Subcutaneous adipose tissue (tissue), 4 donors: ENCODE results near the gene CARD16. TPM values are rescaled to one million over a fixed set of nuclear protein-coding genes. Genes with fewer than 3 reads are reported as not detected.

Experiments
- CTCF ChIP-seq: fragments of 450-650 bp; IDR thresholded peaks from one replicate; pipeline ENCODE4 v1.5.1; 2016; ENCODE audit warnings: low read depth, mild to moderate bottlenecking, control low read depth, antibody characterized with exemption, moderate library complexity
- total RNA-seq, 4 donors: library from RNA; depleted of rRNA; stranded (reverse); fragments of >200 nt; gene quantifications; one replicate each; pipeline ENCODE4 v1.1.0, GENCODE V29; 2016

The CARD16 gene
- total RNA-seq, 4 donors from 2014 or later: 8.6 to 27.0 (median 13.0) TPM

- TF ChIP-seq CTCF: no peak
Observed at GRCh38 chr11:105005451-105005845, 39.7 kb downstream of the CARD16 start.

DNA sequence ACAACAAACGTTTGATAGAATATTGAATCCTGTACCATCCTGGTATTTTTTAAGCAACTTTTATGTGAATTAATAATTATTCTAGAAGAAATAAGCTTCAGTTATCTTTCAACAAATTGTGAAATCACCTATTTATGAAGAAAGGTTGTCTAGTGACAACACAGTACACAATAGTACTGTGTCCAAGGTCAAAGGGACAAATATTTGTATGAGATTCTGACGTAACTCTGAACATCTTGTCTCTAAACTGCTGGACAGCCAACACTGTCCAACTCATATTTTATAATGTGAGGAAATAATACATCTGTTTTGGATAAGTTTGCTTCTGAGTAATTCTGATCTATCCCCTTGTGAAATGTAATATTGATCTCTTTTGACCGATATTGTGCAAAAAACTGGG lies 41.1 kb downstream of the CARD16 start:
- TF ChIP-seq CTCF: no peak

- no peak for TF ChIP-seq CTCF
Observed at GRCh38 chr11:105003151-105003550, 42.0 kb downstream of the CARD16 start.

DNA sequence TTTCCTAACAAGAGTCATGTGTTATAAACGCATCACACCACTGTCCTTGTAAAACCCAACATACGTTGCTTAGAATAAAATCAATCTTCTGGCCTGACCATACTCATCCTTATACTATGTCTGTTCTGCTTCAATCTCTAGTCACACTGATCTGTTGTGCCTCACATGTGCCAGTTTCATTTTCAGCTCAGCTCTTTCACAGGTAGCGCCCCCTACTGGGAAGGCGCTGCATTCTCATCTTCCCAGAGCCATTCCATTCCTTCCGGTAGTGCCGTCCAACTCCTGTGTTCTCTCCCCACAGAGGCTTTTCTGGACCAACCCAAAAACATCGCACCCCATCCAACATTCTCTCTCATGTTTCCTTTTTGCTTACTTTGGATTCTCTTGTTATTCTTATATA lies 44.3 kb downstream of the CARD16 start:
- TF ChIP-seq CTCF: no peak

DNA sequence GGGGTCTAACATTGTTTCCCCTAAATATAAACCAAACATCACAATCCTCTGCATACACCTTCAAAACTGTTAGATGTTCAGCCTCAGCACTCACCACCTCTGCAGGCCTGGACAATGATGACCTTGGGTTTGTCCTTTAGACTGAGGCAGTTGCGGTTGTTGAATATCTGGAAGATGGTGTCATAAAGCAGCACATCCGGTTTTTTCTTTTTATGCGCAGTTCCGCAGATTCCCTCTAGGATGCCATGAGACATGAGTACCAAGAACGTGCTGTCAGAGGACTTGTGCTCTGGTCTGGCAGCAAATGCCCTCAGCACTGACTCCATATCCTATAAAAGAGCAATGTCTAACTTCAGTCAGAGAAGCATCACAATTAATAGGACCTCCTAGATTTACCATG lies 45.0 kb downstream of the CARD16 start:
- no peak for TF ChIP-seq CTCF

- no peak for TF ChIP-seq CTCF
Observed at GRCh38 chr11:104999721-105000120, 45.4 kb downstream of the CARD16 start.

DNA sequence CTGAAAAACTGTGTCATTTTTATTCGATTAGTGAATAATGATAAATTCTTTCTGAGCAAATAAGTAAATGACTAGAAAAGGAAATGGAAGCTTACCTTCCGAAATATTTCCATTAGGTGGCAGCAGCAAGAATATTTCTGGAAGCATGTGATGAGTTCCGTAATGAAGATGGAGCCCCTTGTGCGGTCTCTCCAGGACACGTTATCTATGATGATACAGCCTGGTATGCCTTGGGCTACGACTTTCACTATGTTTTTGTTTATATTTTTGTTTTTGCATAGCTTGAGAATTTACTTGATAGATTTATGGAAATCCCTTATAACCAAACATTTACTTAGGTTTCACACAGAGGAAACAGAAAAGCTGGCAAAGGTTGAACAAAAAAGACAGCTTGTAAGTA lies 47.8 kb downstream of the CARD16 start:
- no peak for TF ChIP-seq CTCF
